Measurements from ENCODE around the gene TBX3. TPM values are rescaled to one million over a fixed set of nuclear protein-coding genes. Genes with fewer than 3 reads are reported as not detected.

The TBX3 gene
- total RNA-seq, 1 donor from 2014 or later = not detected

DNA sequence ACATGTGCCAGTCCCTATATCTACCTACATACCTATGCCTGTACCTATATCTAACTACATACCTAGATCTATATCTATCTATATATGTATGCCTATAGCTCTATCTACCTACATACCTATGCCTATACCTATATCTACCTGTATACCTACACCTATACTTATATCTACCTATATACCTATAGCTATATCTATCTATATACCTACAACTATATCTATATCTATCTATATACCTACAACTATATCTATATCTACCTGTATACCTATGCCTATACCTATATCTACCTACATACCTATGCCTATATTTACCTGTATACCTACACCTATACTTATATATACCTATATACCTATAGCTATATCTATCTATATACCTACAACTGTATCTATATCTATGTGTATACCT lies 56.6 kb downstream of the TBX3 start:
- Mint-ChIP-seq H3K36me3 (no peaks in the 10 kb centered on the region), H3K27me3 (ENCODE audit: insufficient read depth, low read depth) (peaks cover 12% of the 10 kb centered on the region), H3K27ac (no peak overlapping the region), H3K4me3 (no peak overlapping the region), H3K9me3 (no peaks in the 10 kb centered on the region), H3K4me1 (no peaks in the 10 kb centered on the region)
- no peaks in the 10 kb centered on the region for H3K36me3 ChIP-seq
- H3K9me3 ChIP-seq (ENCODE audit: low read depth) = no peaks in the 10 kb centered on the region
- no peaks in the 10 kb centered on the region for H3K27me3 ChIP-seq
- H2AFZ ChIP-seq (replicated peaks) = no peak overlapping the region
- H3K4me1 ChIP-seq = no peaks in the 10 kb centered on the region
- H4K20me1 ChIP-seq (ENCODE audit: low read depth) = no peaks in the 10 kb centered on the region
- H3K9ac ChIP-seq = no peak overlapping the region
- TF ChIP-seq EZH2phosphoT487 (IDR thresholded peaks at IDR 0.05) = no peak
- no peak for TF ChIP-seq EZH2 (IDR thresholded peaks at IDR 0.05)
- TF ChIP-seq, protein P1, sequence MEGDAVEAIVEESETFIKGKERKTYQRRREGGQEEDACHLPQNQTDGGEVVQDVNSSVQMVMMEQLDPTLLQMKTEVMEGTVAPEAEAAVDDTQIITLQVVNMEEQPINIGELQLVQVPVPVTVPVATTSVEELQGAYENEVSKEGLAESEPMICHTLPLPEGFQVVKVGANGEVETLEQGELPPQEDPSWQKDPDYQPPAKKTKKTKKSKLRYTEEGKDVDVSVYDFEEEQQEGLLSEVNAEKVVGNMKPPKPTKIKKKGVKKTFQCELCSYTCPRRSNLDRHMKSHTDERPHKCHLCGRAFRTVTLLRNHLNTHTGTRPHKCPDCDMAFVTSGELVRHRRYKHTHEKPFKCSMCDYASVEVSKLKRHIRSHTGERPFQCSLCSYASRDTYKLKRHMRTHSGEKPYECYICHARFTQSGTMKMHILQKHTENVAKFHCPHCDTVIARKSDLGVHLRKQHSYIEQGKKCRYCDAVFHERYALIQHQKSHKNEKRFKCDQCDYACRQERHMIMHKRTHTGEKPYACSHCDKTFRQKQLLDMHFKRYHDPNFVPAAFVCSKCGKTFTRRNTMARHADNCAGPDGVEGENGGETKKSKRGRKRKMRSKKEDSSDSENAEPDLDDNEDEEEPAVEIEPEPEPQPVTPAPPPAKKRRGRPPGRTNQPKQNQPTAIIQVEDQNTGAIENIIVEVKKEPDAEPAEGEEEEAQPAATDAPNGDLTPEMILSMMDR (IDR thresholded peaks at IDR 0.05) = no peak
- no peaks in the 10 kb centered on the region for H3F3A ChIP-seq (ENCODE audit: low read depth)
- no peaks in the 10 kb centered on the region for H3K79me2 ChIP-seq (ENCODE audit: low read depth)
- no peak overlapping the region for H3K4me2 ChIP-seq
- H3K4me3 ChIP-seq = no peak overlapping the region
- H3K27ac ChIP-seq = no peak overlapping the region
- DNase-seq (ENCODE audit: low spot score) = no peak

DNA sequence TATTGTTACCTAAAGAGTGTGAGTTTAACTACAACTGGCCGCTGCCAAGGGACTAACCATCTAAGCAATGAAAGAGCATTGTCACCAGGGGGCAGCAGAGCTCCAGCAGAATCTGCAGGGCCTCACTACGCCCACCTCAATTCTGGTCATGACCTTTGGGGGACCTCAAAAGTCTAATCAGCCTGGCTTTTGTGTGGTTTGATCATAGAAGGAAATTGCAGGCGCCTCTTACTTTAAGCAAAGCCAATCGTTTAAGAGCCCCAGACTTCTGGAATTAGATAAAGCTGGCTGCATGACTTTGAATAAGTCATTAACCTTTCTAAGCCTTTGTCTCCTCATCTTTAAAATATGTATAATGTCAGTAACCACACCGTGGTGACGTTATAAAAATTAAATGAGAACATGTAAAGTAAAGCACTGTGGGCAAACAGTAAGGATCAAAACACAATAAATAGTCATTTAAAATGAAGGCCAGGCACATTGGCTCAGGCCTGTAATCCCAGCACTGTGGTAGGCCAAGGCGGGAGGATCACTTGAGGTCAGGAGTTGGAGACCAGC lies 58.6 kb downstream of the TBX3 start:
- no peak overlapping the region for H2AFZ ChIP-seq (replicated peaks)
- no peaks in the 10 kb centered on the region for H3K4me1 ChIP-seq
- H3K9ac ChIP-seq = no peak overlapping the region
- DNase-seq (ENCODE audit: low spot score) = peak; percentile 83
- H3K4me2 ChIP-seq = no peak overlapping the region
- H3K4me1 Mint-ChIP-seq = no peaks in the 10 kb centered on the region
- no peak overlapping the region for H3K27ac Mint-ChIP-seq
- H3K9me3 ChIP-seq (ENCODE audit: low read depth) = no peaks in the 10 kb centered on the region
- H3K79me2 ChIP-seq (ENCODE audit: low read depth) = no peaks in the 10 kb centered on the region
- TF ChIP-seq EZH2phosphoT487 (IDR thresholded peaks at IDR 0.05) (no peak), EZH2 (IDR thresholded peaks at IDR 0.05) (no peak)
- TF ChIP-seq, protein P1 (IDR thresholded peaks at IDR 0.05) = peak; percentile 92
- H4K20me1 ChIP-seq (ENCODE audit: low read depth) = no peaks in the 10 kb centered on the region
- H3K27me3 ChIP-seq = no peaks in the 10 kb centered on the region
- peaks cover 15% of the 10 kb centered on the region for H3K27me3 Mint-ChIP-seq (ENCODE audit: insufficient read depth, low read depth)
- no peaks in the 10 kb centered on the region for H3K36me3 Mint-ChIP-seq
- no peak overlapping the region for H3K27ac ChIP-seq
- no peak overlapping the region for H3K4me3 ChIP-seq
- H3K36me3 ChIP-seq = no peaks in the 10 kb centered on the region
- H3K9me3 Mint-ChIP-seq = no peaks in the 10 kb centered on the region
- no peaks in the 10 kb centered on the region for H3F3A ChIP-seq (ENCODE audit: low read depth)
- no peak overlapping the region for H3K4me3 Mint-ChIP-seq

DNA sequence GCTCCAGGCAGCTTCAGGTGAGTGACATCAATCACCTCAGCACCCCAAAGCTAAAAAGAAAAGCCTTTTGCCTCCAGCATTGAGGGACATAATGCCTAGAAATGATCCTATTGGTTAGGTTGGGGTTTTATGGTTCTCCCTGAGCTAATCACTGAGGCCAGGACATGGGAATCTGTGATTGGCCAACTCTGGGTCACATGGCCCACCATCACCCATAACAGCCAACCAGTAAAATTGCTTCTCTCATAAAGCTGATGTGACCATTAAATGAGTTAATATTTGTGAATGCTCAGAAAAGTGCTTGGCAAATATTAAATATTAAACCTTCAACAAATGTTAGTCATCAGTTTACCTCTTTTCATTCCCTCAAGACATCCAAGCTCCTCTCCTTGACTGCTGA lies 60.2 kb downstream of the TBX3 start:
- H3K27me3 Mint-ChIP-seq (ENCODE audit: insufficient read depth, low read depth) = peaks cover 13% of the 10 kb centered on the region
- no peak overlapping the region for H3K4me3 Mint-ChIP-seq
- DNase-seq (ENCODE audit: low spot score) = no peak
- no peak overlapping the region for H2AFZ ChIP-seq (replicated peaks)
- H3K36me3 ChIP-seq = no peaks in the 10 kb centered on the region
- H3K4me3 ChIP-seq = no peak overlapping the region
- no peak overlapping the region for H3K27ac ChIP-seq
- H3K4me2 ChIP-seq = no peak overlapping the region
- no peaks in the 10 kb centered on the region for H3K4me1 ChIP-seq
- TF ChIP-seq EZH2phosphoT487 (IDR thresholded peaks at IDR 0.05) = no peak
- TF ChIP-seq EZH2 (IDR thresholded peaks at IDR 0.05) = no peak
- TF ChIP-seq, protein P1 (IDR thresholded peaks at IDR 0.05) = no peak
- H3K79me2 ChIP-seq (ENCODE audit: low read depth) = no peaks in the 10 kb centered on the region
- H3K9ac ChIP-seq = no peak overlapping the region
- no peak overlapping the region for H3K27ac Mint-ChIP-seq
- no peaks in the 10 kb centered on the region for H3K27me3 ChIP-seq
- H3K9me3 ChIP-seq (ENCODE audit: low read depth) = no peaks in the 10 kb centered on the region
- no peaks in the 10 kb centered on the region for H3K4me1 Mint-ChIP-seq
- no peaks in the 10 kb centered on the region for H3K9me3 Mint-ChIP-seq
- no peaks in the 10 kb centered on the region for H4K20me1 ChIP-seq (ENCODE audit: low read depth)
- H3K36me3 Mint-ChIP-seq = no peaks in the 10 kb centered on the region
- H3F3A ChIP-seq (ENCODE audit: low read depth) = no peaks in the 10 kb centered on the region

Small RNAs within 50 kb of the gene (small RNA-seq; reads per million reads assigned to genes)
- gene RF00019 = not detected
